ENCODE measurements around the gene TRAPPC1. TPM values are rescaled to one million over a fixed set of nuclear protein-coding genes. Genes with fewer than 3 reads are reported as not detected.

TRAPPC1 gene
- total and polyA plus RNA-seq, 8 donors, result 20.2 to 148 (median 75.0) TPM

DNA sequence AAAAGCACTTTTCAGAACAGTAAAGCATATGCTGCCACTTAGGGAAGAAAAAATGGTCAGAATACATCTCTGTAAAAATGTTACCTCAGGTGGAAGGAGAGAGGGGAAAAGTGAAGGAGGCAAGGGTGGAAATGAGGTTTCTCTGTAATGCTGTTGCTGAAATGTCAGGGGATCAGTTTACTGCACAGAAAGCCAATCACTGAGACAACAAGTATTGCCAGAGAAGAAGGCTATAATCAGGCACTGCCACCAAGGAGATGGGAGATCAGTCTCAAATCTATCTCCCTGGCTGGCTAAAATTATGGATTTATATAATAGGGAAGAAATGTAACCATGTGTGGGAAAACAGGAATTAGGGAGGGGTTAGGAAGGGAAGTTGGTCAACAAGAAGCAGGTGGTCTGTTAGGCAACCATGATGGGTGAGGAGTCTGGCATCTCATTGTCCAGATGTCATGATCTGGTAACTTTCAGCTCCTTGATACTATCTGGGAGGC, 42.9 kb upstream of the TRAPPC1 start:
- no peak overlapping the region for H3K4me3 ChIP-seq
- DNase-seq, result no peak
- intact Hi-C loops (cut with DNase I; ENCODE audit: low total_unique reads), result no loop called here
- H3K4me1 ChIP-seq, result no peaks in the 10 kb centered on the region
- H3K27me3 ChIP-seq, result peaks cover 0 to 7% (median 0%) of the 10 kb centered on the region in 3 donors
- no peaks in the 10 kb centered on the region for H3K36me3 ChIP-seq
- no peak overlapping the region for H3K27ac ChIP-seq
- TF ChIP-seq POLR2AphosphoS5 (IDR thresholded peaks at IDR 0.05), result no peak
- TF ChIP-seq EP300 (IDR thresholded peaks at IDR 0.05), result no peak
- no peak for TF ChIP-seq CTCF (IDR thresholded peaks at IDR 0.05)
- no peak for TF ChIP-seq POLR2A (IDR thresholded peaks at IDR 0.05)
- peaks cover 9 to 28% (median 17%) of the 10 kb centered on the region in 4 donors for H3K9me3 ChIP-seq

DNA sequence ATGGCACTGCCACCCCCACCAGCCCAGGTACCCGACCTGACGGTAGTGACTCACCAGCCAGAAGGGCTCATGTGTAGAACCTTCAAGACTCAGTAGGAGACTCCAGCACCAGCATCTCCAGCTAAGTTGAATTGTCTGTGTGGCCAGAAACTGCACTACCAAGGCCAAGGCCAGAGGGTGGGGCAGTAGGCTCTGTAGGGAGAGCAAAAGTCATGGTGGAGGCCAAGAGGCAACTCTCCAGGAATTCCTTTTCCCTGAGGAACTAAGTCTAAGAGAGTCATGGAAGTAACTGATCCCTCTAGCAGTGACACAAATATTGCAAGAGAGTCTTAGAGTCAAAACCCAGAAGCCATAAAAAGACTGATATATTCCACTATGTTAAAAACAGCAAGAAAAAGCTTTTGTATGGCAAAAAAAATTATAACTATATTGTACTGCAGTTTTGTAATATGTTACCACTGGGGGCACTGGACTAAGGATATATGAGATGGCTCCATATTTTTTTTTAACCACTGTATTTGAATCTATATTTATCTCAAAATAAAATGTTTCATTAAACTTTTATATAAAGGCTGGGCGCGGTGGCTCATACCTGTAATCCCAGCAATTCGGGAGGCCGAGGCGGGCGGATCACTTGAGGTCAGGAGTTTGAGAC, 40.5 kb upstream of the TRAPPC1 start:
- TF ChIP-seq POLR2AphosphoS5 (IDR thresholded peaks at IDR 0.05) (no peak), POLR2A (IDR thresholded peaks at IDR 0.05) (no peak), CTCF (IDR thresholded peaks at IDR 0.05) (peak in 1 of 7 experiments; percentile 25), EP300 (IDR thresholded peaks at IDR 0.05) (no peak)
- Histone ChIP-seq H3K9me3 (peaks cover 9 to 28% (median 17%) of the 10 kb centered on the region in 4 donors), H3K4me3 (no peak overlapping the region), H3K36me3 (no peaks in the 10 kb centered on the region), H3K27me3 (peaks cover 0 to 7% (median 0%) of the 10 kb centered on the region in 3 donors), H3K4me1 (no peaks in the 10 kb centered on the region), H3K27ac (no peak overlapping the region)
- WGBS, 5 donors, result 94 to 98% (median 97%) methylated on average over 8 of the region's 8 CpGs
- intact Hi-C loops (cut with DNase I; ENCODE audit: low total_unique reads), result no loop called here
- no peak for DNase-seq

DNA sequence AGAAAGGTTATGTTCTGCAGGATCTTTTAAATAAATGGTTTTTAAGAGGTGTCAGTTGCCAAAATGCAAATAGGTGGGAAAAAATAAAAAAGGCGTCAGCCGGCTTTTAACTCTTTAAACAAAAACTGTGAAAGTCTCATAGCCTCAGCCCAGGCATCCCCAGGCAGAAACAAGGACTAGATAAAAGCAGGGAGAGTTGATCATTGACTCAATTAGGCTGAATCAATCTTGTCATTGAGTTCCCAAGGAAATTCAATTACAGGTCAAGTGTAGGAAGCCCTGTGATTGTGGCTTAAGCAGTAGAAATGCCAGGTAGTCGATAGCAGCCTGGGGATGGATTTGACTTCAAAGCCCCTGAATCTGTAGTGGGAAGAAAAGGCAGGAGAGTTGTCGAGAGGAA, 39.9 kb upstream of the TRAPPC1 start:
- intact Hi-C loops (cut with DNase I; ENCODE audit: low total_unique reads), result no loop called here
- DNase-seq, result no peak
- H3K36me3 ChIP-seq, result no peaks in the 10 kb centered on the region
- 69 to 73% (median 70%) methylated on average over 4 of the region's 4 CpGs for WGBS, 5 donors
- H3K27ac ChIP-seq, result no peak overlapping the region
- peaks cover 0 to 7% (median 0%) of the 10 kb centered on the region in 3 donors for H3K27me3 ChIP-seq
- peaks cover 9 to 28% (median 17%) of the 10 kb centered on the region in 4 donors for H3K9me3 ChIP-seq
- no peak overlapping the region for H3K4me3 ChIP-seq
- H3K4me1 ChIP-seq, result no peaks in the 10 kb centered on the region
- TF ChIP-seq POLR2A (IDR thresholded peaks at IDR 0.05), result no peak
- TF ChIP-seq CTCF (IDR thresholded peaks at IDR 0.05), result no peak
- no peak for TF ChIP-seq EP300 (IDR thresholded peaks at IDR 0.05)
- no peak for TF ChIP-seq POLR2AphosphoS5 (IDR thresholded peaks at IDR 0.05)

DNA sequence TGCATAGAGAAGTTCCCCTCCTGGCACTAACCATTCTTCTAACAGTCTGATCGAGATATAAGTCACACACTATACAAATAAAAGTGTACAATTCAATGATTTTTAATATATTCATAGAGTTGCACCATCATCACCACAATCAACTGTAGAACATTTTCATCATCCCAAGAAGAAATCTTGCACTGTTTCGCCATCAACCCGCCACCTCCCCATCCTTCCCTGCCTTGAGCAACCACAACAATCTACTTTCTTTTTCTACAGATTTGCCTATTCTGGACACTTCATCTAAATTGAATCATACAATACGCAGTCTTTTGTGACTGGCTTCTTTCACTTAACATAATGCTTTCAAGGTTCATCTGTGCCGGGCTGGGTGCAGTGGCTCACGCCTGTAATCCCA, 37.7 kb upstream of the TRAPPC1 start:
- Histone ChIP-seq H3K9me3 (peaks cover 1 to 7% (median 4%) of the 10 kb centered on the region in 4 donors), H3K4me1 (no peaks in the 10 kb centered on the region), H3K36me3 (no peaks in the 10 kb centered on the region), H3K27me3 (peaks cover 0 to 7% (median 0%) of the 10 kb centered on the region in 3 donors), H3K27ac (no peak overlapping the region), H3K4me3 (no peak overlapping the region)
- TF ChIP-seq EP300 (IDR thresholded peaks at IDR 0.05), result no peak
- no peak for TF ChIP-seq CTCF (IDR thresholded peaks at IDR 0.05)
- TF ChIP-seq POLR2AphosphoS5 (IDR thresholded peaks at IDR 0.05), result no peak
- TF ChIP-seq POLR2A (IDR thresholded peaks at IDR 0.05), result no peak
- 78 to 90% (median 86%) methylated on average over 6 of the region's 6 CpGs for WGBS, 5 donors
- DNase-seq, result no peak
- intact Hi-C loops (cut with DNase I; ENCODE audit: low total_unique reads), result no loop called here

All from stomach (tissue), 9 donors.